H9 (cell line): ENCODE data around the gene GALC. TPM values are rescaled to one million over a fixed set of nuclear protein-coding genes. Genes with fewer than 3 reads are reported as not detected.

Source experiments
- DNase-seq: peaks from one replicate; pipeline ENCODE4 v3.0.0-alpha.2; 2017
- H2AFZ ChIP-seq: one replicate; pipeline ENCODE4 v1.6.1; 2013; ENCODE audit warnings: mild to moderate bottlenecking, low read length, control low read depth, moderate library complexity
- H2AK5ac ChIP-seq: 2 replicates; pipeline ENCODE4 v1.6.1; 2013; ENCODE audit warnings: low read length, control low read depth, mixed read lengths; ENCODE audit not compliant: insufficient read length
- H2BK120ac ChIP-seq: one replicate; pipeline ENCODE4 v1.6.1; 2013; ENCODE audit warnings: low read depth, mild to moderate bottlenecking, low read length, control low read depth, inconsistent platforms; ENCODE audit not compliant: poor library complexity, severe bottlenecking
- H2BK12ac ChIP-seq: 2 replicates; pipeline ENCODE4 v1.6.1; 2013; ENCODE audit warnings: low read length, control low read depth, mixed read lengths, low read depth; ENCODE audit not compliant: insufficient read length
- H2BK15ac ChIP-seq: 2 replicates; pipeline ENCODE4 v1.6.1; 2013; ENCODE audit warnings: low read depth, low read length, control low read depth
- H2BK20ac ChIP-seq: one replicate; pipeline ENCODE4 v1.6.1; 2013; ENCODE audit warnings: low read depth, mild to moderate bottlenecking, low read length, control low read depth, inconsistent platforms; ENCODE audit not compliant: poor library complexity, severe bottlenecking
- H2BK5ac ChIP-seq: 2 replicates; pipeline ENCODE4 v1.6.1; 2013; ENCODE audit warnings: low read length, control low read depth, mixed read lengths; ENCODE audit not compliant: insufficient read length
- H3K14ac ChIP-seq: 2 replicates; pipeline ENCODE4 v1.6.1; 2013; ENCODE audit warnings: low read length, control low read depth; ENCODE audit not compliant: insufficient read depth
- H3K18ac ChIP-seq: 2 replicates; pipeline ENCODE4 v1.6.1; 2013; ENCODE audit warnings: low read depth, mild to moderate bottlenecking, mixed read lengths, low read length, control low read depth; ENCODE audit not compliant: insufficient read length
- H3K23ac ChIP-seq: 2 replicates; pipeline ENCODE4 v1.6.1; 2013; ENCODE audit warnings: low read length, control low read depth, mixed read lengths, low read depth; ENCODE audit not compliant: insufficient read length
- H3K23me2 ChIP-seq: 2 replicates; pipeline ENCODE4 v1.6.1; 2013; ENCODE audit warnings: low read depth, mild to moderate bottlenecking, mixed read lengths, low read length, control low read depth; ENCODE audit not compliant: insufficient read length, poor library complexity, severe bottlenecking
- H3K27ac ChIP-seq: 2 replicates; pipeline ENCODE4 v1.5.1; 2013; ENCODE audit warnings: low read length, control low read depth, mixed read lengths, low read depth; ENCODE audit not compliant: insufficient read length
- H3K27me3 ChIP-seq: 2 replicates; pipeline ENCODE4 v1.6.1; 2013; ENCODE audit warnings: low read length, control low read depth, inconsistent platforms; ENCODE audit not compliant: insufficient read depth
- H3K4ac ChIP-seq: 2 replicates; pipeline ENCODE4 v1.6.1; 2013; ENCODE audit warnings: low read depth, mild to moderate bottlenecking, control low read depth, inconsistent platforms, low read length, moderate library complexity
- H3K4me1 ChIP-seq: 2 replicates; pipeline ENCODE4 v1.6.1; 2013; ENCODE audit warnings: low read length, control low read depth, inconsistent platforms; ENCODE audit not compliant: insufficient read depth
- H3K4me2 ChIP-seq: 2 replicates; pipeline ENCODE4 v1.6.1; 2013; ENCODE audit warnings: low read length, control low read depth, mixed read lengths; ENCODE audit not compliant: insufficient read length, insufficient read depth
- H3K56ac ChIP-seq: 2 replicates; pipeline ENCODE4 v1.6.1; 2013; ENCODE audit warnings: low read depth, mild to moderate bottlenecking, mixed read lengths, low read length, control low read depth; ENCODE audit not compliant: insufficient read length
- H3K79me1 ChIP-seq: 2 replicates; pipeline ENCODE4 v1.6.1; 2013; ENCODE audit warnings: low read depth, mild to moderate bottlenecking, moderate library complexity, low read length, control low read depth, inconsistent platforms; ENCODE audit not compliant: insufficient read depth, poor library complexity, severe bottlenecking
- H3K79me2 ChIP-seq: 2 replicates; pipeline ENCODE4 v1.6.1; 2013; ENCODE audit warnings: low read length, control low read depth, inconsistent platforms; ENCODE audit not compliant: insufficient read depth
- H3K9ac ChIP-seq: 2 replicates; pipeline ENCODE4 v1.6.1; 2013; ENCODE audit warnings: low read length, control low read depth, mixed read lengths; ENCODE audit not compliant: insufficient read length; ENCODE audit errors: extremely low read depth
- H3K9me3 ChIP-seq: one replicate; pipeline ENCODE4 v1.6.1; 2013; ENCODE audit warnings: low read depth, low read length, inconsistent platforms; ENCODE audit not compliant: control insufficient read depth
- H3T11ph ChIP-seq: one replicate; pipeline ENCODE4 v1.6.1; 2013; ENCODE audit warnings: mild to moderate bottlenecking, low read length, control low read depth, inconsistent platforms
- H4K20me1 ChIP-seq: one replicate; pipeline ENCODE4 v1.6.1; 2013; ENCODE audit not compliant: control insufficient read depth, insufficient read length, insufficient read depth
- H4K5ac ChIP-seq: 2 replicates; pipeline ENCODE4 v1.6.1; 2013; ENCODE audit warnings: low read depth, mild to moderate bottlenecking, mixed read lengths, low read length, control low read depth; ENCODE audit not compliant: insufficient read length
- H4K8ac ChIP-seq: replicated peaks from 2 replicates; pipeline ENCODE4 v1.6.1; 2013; ENCODE audit warnings: low read length, control low read depth, mixed read lengths, low read depth; ENCODE audit not compliant: insufficient read length
- H4K91ac ChIP-seq: 2 replicates; pipeline ENCODE4 v1.6.1; 2013; ENCODE audit warnings: low read depth, mild to moderate bottlenecking, moderate library complexity, mixed read lengths, low read length, control low read depth; ENCODE audit not compliant: insufficient read length
- H3K27ac Mint-ChIP-seq, 3 experiments: 2 replicates in 2 of 3; 3 replicates in 1 of 3; pipeline ENCODE4 v1.8.0; 2020 to 2021; ENCODE audit warnings: mixed read lengths in 3 of 3, mild to moderate bottlenecking in 1 of 3, moderate library complexity in 1 of 3
- H3K27me3 Mint-ChIP-seq: 2 replicates; pipeline ENCODE4 v1.8.0; 2021; ENCODE audit warnings: low read depth, mild to moderate bottlenecking, moderate library complexity, mixed read lengths
- H3K36me3 Mint-ChIP-seq, 3 experiments: 2 replicates in 2 of 3; 3 replicates in 1 of 3; pipeline ENCODE4 v1.8.0; 2020 to 2021; ENCODE audit warnings: low read depth in 3 of 3, mixed read lengths in 3 of 3; ENCODE audit not compliant: insufficient read depth in 1 of 3
- H3K4me1 Mint-ChIP-seq, 2 experiments: 2 replicates each; pipeline ENCODE4 v1.8.0; 2020; ENCODE audit warnings: mixed read lengths in 2 of 2
- H3K4me3 Mint-ChIP-seq, 2 experiments: 2 replicates in 1 of 2; 3 replicates in 1 of 2; pipeline ENCODE4 v1.8.0; 2020 to 2021; ENCODE audit warnings: mild to moderate bottlenecking in 2 of 2, mixed read lengths in 2 of 2, moderate library complexity in 1 of 2
- H3K9me3 Mint-ChIP-seq, 2 experiments: 2 replicates in 1 of 2; 3 replicates in 1 of 2; pipeline ENCODE4 v1.8.0; 2020; ENCODE audit warnings: mild to moderate bottlenecking in 2 of 2, mixed read lengths in 2 of 2, moderate library complexity in 1 of 2
- CTCF ChIP-seq: fragments of 200-600 bp; sonication (generic); conservative IDR thresholded peaks from 3 replicates; pipeline ENCODE4 v1.8.0; 2021; ENCODE audit warnings: antibody characterized with exemption, mild to moderate bottlenecking
- WGBS: extraction: QIAGEN DNeasy Blood & Tissue Kit; methylation state at CpG from one replicate; pipeline ENCODE4 v1.1.7; 2013; ENCODE audit warnings: missing lambda C conversion rate, low lambda C conversion rate, mixed read lengths; ENCODE audit not compliant: insufficient read length; ENCODE audit errors: extremely low coverage; 5-methylcytosine and 5-hydroxymethylcytosine counted together
- total RNA-seq: library from RNA; stranded (reverse); gene quantifications from 2 replicates; pipeline ENCODE4 v1.2.1, GENCODE V29; 2021

GALC gene
- total RNA-seq, 1 experiment from 2014 or later, result 12.4 TPM

DNA sequence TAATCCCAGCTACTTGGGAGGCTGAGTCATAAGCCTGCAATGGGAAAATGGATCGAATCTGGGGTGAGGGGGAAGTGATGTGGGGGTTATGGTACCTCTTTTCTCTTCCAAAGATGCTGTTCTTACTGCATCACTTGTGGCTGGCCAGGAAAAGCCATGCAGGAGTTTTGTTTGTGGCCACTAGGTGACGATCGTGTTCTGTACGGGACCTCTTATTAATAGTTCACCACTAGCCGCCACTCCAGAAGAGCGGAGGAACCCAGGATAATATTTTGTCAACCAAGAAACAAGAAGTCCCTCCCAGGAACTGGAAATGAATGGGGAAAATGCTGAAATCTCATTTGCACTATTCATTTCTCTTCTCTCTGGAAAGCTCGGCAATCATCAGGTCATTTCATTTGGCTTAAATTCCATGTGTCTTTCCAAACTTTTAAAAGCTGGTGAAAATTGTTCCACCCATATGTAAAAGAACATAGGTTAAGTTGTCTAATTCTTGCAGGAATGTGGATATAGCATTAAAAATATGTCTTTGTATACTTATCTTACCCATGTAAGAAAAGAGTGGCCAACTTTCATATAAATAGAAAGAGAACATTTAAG lies 20.9 kb upstream of the GALC start:
- no peaks in the 10 kb centered on the region for H4K20me1 ChIP-seq
- H2BK5ac ChIP-seq, result no peak overlapping the region
- H2BK120ac ChIP-seq, result no peak overlapping the region
- Mint-ChIP-seq H3K4me1 (peaks cover 3% of the 10 kb centered on the region in 2 experiments; a peak in 1 of 4 replicates), H3K36me3 (0 out of 7 replicates have a peak, but pooled peaks cover 0 to 4% (median 0%) of the 10 kb centered on the region in 3 experiments), H3K9me3 (peaks cover 0 to 3% of the 10 kb centered on the region in 2 experiments; a peak in 1 of 5 replicates), H3K27me3 (no peaks in the 10 kb centered on the region; the same call in 1 of the 2 replicates), H3K4me3 (no peak overlapping the region), H3K27ac (no peak overlapping the region)
- no peaks in the 10 kb centered on the region for H3K23me2 ChIP-seq
- no peak overlapping the region for H4K5ac ChIP-seq
- no CpG with 5 or more reads among the region's 7 CpGs for WGBS
- H2BK20ac ChIP-seq, result no peak overlapping the region
- no peak overlapping the region for H3T11ph ChIP-seq
- no peak overlapping the region for H2BK15ac ChIP-seq
- H3K23ac ChIP-seq, result no peak overlapping the region
- peak; percentile 69 for DNase-seq
- H2AFZ ChIP-seq, result no peak overlapping the region
- no peaks in the 10 kb centered on the region for H3K79me2 ChIP-seq
- H3K27me3 ChIP-seq, result no peaks in the 10 kb centered on the region
- no peak overlapping the region for H3K9ac ChIP-seq
- no peak overlapping the region for H3K4me2 ChIP-seq
- H3K4me1 ChIP-seq, result 0 out of 2 replicates have a peak, but pooled peaks cover 5% of the 10 kb centered on the region
- H2AK5ac ChIP-seq, result no peak overlapping the region
- no peak overlapping the region for H3K14ac ChIP-seq
- peak; percentile 91 for TF ChIP-seq CTCF
- H4K91ac ChIP-seq, result no peak overlapping the region
- H3K56ac ChIP-seq, result no peak overlapping the region
- no peak overlapping the region for H2BK12ac ChIP-seq
- H3K9me3 ChIP-seq, result no peaks in the 10 kb centered on the region
- no peak overlapping the region for H3K27ac ChIP-seq
- no peak overlapping the region for H3K4ac ChIP-seq
- H3K79me1 ChIP-seq, result no peaks in the 10 kb centered on the region
- H4K8ac ChIP-seq, result no peak overlapping the region
- H3K18ac ChIP-seq, result no peak overlapping the region
